Smooth muscle cell of trachea (primary cell): ENCODE results near the gene MRPS2. TPM values are rescaled to one million over a fixed set of nuclear protein-coding genes. Genes with fewer than 3 reads are reported as not detected.

Experiments used
- total RNA-seq: library from RNA; depleted of rRNA; stranded (reverse); fragments of >200 nt; gene quantifications from 2 replicates; pipeline ENCODE4 v1.2.1, GENCODE V29; 2014

The MRPS2 gene
- total RNA-seq = 9.9 and 22.7 TPM in 2 replicates

GRCh38 chr9:135500525-135501260 is at the start of gene MRPS2:
TSS of gene MRPS2 (plus strand) at chr9:135500682. CDS start at chr9:135500711, 29 bp downstream.

GRCh38 chr9:135479469-135480052 is 20.9 kb upstream of the MRPS2 start, which contains the start of gene PPP1R26:
TSS of gene PPP1R26 (plus strand) at chr9:135479782. CDS start at chr9:135484511, 4,729 bp downstream.

GRCh38 chr9:135520916-135521607 is 20.6 kb downstream of the MRPS2 start, which contains the start of gene LCN1:
TSS of gene LCN1 (plus strand) at chr9:135521440. CDS start at chr9:135521498, 58 bp downstream.

GRCh38 chr9:135545646-135546176 is 45.2 kb downstream of the MRPS2 start, which contains the start of gene OBP2A:
TSS of gene OBP2A (plus strand) at chr9:135546126. CDS start at chr9:135546181, 55 bp downstream.

Other genes starting within 250 kb of the MRPS2 start
- 6.7 and 10.3 TPM in 2 replicates for gene PPP1R26, start 20.9 kb upstream of the MRPS2 start, total RNA-seq
- not detected in 2 replicates for gene LCN1, start 20.8 kb downstream of the MRPS2 start, total RNA-seq
- not detected in 2 replicates for gene OBP2A, start 45.4 kb downstream of the MRPS2 start, total RNA-seq
- gene PAEP, start 61.1 kb downstream of the MRPS2 start, total RNA-seq = not detected in 2 replicates
- gene GLT6D1, start 138.9 kb downstream of the MRPS2 start, total RNA-seq = not detected in 2 replicates
- not detected in 2 replicates for gene LCN9, start 162.6 kb downstream of the MRPS2 start, total RNA-seq
- gene SOHLH1, start 198.8 kb downstream of the MRPS2 start, total RNA-seq = not detected in 2 replicates
- not detected in 2 replicates for gene KCNT1, start 201.5 kb downstream of the MRPS2 start, total RNA-seq